NK-92 treated with Interleukin-12 subunit alpha and Interleukin-12 subunit beta, amount 100 ng/mL, for 24 hours (cell line): Measurements from ENCODE around the gene EXOC5.

ENCODE experiments used
- DNase-seq: peaks from one replicate; lab custom pipeline; 2025; lab: John Stamatoyannopoulos, UW

EXOC5 gene, protein sequence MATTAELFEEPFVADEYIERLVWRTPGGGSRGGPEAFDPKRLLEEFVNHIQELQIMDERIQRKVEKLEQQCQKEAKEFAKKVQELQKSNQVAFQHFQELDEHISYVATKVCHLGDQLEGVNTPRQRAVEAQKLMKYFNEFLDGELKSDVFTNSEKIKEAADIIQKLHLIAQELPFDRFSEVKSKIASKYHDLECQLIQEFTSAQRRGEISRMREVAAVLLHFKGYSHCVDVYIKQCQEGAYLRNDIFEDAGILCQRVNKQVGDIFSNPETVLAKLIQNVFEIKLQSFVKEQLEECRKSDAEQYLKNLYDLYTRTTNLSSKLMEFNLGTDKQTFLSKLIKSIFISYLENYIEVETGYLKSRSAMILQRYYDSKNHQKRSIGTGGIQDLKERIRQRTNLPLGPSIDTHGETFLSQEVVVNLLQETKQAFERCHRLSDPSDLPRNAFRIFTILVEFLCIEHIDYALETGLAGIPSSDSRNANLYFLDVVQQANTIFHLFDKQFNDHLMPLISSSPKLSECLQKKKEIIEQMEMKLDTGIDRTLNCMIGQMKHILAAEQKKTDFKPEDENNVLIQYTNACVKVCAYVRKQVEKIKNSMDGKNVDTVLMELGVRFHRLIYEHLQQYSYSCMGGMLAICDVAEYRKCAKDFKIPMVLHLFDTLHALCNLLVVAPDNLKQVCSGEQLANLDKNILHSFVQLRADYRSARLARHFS

DNA sequence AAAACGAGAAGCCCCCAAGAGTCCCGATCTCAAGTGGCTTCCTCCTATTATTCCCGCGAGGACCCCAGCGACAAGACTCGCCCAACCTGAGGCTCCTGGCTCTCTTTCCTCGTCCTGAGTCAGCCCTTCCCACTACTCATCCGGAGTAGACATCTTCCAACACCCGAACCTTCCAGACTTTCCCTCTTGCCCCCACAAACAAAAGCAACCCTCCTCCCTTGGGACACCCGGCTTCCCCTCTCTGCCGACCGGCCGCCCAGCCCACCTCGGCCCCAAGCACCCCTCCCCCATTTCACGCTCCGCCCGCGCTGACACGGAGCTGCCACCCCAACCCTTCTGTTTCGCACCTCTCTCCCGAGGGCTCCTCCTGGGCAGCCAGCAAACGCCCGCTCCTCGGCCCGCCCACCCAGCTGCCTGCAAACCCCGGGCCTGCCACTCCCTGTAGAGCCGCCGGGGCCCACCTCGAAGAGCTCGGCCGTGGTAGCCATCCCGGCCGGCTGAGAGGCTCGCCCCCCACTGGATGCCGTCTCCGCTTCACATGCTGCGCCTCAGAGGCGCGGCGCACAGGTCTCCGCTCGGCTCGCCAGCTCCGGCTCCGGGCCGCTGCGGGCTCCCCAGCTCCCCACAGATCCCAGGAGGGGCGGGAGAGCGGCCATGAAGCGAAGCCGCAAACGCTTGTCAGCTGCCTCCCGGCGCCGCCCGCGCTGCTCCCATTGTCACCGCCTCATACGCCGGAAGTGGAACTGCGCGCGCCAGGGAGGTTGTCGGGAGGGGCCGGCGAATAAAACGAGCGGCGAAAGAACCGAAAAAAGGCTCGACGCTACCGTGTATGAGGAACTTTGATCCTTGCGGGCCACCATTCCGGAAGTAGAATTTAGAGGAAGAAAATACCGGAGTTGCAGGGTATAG lies at the start of gene EXOC5, which contains the start of gene AP5M1:
Gene EXOC5 (minus strand): TSS at position 745 of the 909 bp plus-strand sequence. CDS start 257 bp downstream, at position 488.
Gene AP5M1 (plus strand): TSS at position 811 of the 909 bp plus-strand sequence. CDS start 344 bp downstream, outside the sequence.
- peak; percentile 86 for DNase-seq

DNA sequence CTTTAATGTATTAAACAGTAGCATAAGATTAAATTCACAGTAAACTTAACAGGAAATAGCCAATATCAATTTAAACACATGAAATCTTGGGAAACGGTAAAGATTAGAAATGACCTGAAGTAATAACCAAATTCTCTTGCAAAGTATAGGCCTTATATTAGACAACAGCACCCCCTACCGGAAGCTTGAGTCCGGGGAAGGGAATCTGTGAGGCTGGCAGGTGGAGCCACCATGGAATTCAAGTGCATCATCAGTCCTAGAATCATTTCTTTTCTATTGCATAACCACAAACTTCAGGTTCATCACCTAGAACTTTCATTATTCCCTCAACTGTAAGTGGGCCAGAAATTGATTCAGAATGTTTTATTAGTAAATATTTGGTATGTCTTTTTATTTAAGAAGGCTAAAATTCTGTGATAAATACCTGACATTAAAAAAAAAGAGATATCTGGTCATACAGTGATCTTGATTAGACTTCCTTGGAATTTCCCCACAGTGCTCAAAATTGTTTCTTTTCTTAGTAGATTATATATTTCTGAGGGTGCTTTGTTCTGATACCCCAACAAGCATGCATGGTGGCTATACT lies 48.6 kb upstream of the EXOC5 start:
- peak; percentile 39 for DNase-seq

DNA sequence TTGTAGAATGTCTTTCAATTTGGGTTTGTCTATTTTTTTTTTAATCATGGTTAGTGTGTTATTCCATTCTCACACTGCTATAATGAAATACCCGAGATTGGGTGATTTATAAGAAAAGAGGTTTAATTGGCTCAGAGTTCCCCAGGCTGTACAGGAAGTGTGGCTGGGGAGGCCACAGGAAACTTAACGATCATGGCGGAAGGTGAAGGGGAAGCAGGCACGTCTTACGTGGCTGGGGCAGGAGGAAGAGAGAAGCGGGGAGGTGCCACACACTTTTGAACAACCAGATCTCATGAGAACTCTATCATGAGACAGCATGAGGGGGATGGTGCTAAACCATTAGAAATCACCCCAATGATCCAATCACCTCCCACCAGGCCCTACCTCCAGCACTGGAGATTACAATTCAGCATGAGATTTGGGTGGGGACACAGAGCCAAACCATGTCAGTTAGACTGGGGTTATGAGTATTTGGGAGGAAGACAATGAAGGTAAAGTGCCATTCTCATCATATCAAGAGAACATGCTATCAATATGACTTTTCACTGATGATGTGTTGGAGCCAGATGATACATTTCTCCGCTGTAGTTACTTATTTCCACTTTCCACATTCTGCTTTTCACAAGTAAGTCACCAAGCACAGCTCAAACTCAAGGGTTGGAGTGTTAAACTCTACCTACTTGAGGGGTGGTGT lies 45.8 kb upstream of the EXOC5 start:
- DNase-seq = no peak

DNA sequence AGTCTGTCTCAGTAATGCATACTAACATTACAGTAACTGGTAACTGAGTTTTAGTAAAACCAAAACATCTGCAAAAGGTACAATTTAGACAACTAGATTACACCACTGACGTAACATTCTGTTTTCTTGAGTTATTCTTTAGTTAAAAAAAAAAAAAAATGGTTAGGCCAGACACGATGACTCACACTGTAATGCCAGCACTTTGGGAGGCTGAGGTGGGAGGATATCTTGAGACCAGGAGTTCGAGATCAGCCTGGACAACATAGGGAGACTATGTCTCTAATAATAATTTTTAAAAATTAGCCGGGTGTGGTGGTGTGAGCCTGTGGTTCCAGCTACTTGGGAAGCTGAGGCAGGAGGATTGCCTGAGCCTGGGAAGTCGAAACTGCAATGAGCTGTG lies 34.2 kb upstream of the EXOC5 start:
- DNase-seq = no peak

DNA sequence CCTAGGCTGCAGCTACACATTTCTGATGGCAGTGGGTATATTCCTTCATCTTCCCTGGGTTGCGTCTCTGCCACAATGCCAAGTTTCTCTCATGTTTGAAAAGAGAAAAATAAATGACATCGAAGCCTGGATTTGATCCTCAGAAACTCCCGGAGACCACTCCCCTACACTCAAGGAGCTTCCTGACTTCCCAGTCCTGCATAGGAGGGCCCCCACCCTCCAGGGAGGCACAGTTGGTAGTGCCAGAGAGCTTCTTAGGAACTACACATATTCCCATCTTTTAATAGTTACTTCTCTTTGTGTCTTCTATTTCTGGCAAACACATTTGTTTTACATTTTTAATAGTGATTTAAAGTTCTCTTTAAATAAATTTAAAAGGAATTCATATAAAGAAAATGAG lies 30.8 kb upstream of the EXOC5 start:
- no peak for DNase-seq

DNA sequence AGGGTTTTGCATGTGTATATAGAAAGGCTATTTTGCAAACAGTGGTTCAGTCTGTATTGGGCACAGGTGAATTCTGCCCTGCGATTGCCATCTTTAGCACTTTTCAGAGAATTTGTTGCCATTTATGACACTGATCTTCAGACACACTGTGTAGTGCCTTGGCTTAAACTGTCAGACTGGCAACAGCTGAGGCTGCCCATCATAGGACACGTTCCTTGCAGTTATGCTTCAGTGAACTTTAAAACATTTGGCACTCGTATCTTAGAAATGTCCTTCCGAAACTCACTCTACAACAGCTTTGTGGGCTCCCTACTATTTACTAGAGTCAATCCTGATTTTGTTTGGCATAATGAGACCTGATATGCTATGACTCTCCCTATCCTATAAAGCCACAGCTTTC lies 29.1 kb upstream of the EXOC5 start:
- no peak for DNase-seq

DNA sequence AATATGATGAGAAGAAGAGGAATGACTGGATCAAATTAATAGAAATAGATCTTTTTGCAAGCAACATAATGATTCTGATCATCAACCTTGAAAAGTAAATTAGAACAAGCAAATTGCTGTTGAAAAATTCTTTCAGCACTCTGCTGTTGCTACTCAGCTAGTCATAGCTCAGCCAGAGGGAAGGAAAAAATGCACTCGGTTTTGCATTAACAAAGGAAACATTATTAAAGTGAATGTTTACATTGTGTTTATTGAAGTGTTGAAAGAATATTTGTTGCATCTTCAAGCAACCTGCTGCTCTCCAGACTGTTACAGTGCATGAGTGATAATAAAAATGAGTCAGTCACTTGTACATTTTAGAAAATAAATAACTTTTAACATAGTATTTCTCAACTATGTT lies 26.5 kb upstream of the EXOC5 start:
- DNase-seq = no peak

DNA sequence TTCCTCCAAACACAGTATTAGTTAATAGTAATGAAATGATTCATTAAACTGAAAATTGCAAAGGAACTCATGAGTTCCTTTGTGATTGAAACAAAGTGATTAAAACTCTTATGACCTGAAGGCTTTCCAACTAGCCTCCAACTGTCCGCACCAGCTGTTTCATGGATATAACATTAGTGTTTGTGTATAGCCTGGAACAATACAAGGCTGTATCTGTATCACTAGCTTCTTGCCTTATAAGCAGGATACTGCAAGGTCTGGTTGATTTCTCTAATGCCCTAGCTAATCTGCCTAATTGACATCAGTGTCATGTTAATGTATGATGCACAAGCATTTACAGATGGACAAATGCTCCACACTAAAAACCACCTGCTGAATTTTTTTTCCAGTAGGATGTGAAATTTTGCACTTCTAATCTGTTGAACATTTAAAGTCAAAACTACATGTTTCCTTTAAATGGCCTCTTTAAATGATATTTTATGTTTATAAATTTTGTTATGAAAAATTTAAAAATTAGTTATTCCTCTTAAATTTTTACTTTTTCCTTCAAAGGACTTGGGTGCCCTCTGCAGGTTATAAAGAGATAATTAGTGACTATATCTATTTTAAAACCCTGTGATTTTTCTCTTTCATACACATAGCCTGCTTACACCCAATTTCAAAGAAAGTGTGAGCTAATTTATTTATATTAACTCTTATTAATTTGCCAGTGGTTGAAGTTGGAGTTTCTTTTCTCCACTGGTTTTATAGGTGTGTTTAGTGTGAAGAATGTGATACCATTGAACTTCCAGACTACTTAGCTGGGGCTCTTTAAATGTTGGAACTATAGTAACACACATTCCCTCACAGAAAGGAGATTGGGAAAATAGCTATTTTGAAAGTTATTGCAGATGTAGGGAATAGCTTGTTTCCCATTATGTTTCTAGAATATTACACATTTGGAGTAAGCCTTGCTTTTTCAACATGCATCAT lies 25.4 kb upstream of the EXOC5 start:
- DNase-seq = no peak

DNA sequence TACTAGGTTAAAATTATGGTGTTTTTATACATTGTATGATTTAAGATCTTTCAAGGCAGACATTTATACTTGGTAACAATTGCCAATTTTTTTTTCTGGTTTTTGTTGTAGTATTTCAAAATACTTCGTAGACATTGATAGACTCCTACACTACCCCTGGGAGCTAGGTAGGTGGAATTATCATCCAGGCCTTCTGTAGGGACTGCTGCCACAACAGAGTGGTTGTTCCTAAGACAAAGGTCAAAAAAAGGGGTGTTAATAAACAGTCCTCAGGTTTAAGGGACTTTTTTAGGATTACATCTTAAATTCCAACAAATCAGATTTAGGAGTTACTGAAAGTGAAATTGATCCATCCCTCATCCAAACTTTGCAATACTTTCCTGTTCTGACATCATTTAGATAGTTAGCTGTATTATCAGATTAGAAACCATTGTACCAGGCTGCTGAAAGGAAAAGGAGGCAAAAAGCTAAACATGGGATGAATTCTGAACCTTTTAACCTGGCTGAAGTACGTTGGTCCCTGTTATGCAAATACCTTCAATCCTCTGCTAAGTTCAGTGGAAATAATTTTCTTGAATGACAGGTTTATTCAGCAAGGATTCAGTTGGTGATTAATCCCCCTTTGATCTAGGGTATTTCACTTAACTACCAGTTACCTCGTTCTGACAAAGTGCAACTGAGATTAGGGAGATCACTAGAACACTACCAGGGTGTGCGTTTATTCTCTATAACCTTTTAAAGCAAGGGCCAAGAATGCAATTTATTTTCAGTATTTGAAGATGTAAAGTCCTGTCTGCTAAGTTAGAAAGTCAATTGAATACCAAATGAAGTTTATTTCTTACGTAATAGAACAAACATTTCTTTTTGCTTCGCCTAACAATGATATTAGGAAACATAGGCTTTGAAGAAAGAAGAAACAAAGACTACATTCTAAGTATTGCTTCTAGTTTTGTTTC lies 23.3 kb upstream of the EXOC5 start:
- no peak for DNase-seq

DNA sequence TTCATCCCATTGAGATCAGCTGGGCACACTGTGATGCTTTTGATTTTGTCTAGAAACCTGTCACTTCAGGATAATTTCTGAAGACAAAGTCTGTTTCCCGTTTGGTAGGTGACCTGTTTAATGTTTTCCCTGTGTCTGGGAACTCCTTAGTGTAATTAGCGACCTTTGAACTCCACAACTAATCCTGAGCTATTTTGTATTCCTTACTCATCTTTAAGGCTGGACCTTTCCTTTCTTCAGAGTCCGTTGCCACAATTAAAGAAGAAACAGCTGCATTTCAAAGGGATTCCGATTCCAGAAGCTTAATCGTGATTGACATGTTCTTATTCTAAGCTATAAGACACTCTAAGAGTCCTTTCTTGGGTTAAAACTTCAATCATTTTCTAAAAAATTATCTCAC lies 22.0 kb upstream of the EXOC5 start:
- no peak for DNase-seq

DNA sequence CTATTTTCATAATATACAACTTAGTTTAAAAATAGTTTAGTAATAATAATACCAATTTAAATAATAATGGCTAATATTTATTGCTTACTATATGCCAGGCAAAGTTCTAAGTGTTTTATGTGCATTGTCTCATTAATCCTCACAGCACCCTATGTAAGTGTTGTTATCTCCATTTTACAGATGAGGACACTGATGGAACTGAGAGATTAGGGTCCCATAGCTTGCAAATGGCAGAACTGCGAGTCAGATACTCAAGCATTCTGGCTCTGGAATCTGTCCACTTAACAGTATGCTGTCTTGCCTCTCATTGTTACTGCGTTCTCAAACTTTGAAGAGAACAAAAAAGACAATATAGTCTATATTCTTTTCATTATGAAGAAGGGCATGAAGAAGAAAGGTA lies 19.0 kb upstream of the EXOC5 start:
- DNase-seq = no peak

DNA sequence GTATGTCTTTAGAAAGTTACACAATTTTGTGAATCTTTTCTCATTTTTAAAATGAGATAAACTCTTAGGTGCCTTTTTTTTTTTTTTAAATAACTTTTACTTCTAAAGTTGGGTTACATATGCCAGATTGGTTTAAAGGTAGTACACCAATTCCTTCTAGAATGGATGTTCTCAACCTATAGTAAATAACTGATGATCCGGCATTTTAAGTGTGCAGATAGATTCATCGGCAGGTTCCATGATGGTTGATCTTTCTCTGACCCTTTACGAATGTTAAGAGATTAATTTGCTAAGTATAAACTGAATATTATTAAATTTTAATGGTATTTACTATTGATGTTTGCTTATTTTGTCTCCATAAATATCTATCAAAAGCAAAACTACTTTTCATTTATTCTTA lies 8.4 kb upstream of the EXOC5 start:
- DNase-seq = no peak

DNA sequence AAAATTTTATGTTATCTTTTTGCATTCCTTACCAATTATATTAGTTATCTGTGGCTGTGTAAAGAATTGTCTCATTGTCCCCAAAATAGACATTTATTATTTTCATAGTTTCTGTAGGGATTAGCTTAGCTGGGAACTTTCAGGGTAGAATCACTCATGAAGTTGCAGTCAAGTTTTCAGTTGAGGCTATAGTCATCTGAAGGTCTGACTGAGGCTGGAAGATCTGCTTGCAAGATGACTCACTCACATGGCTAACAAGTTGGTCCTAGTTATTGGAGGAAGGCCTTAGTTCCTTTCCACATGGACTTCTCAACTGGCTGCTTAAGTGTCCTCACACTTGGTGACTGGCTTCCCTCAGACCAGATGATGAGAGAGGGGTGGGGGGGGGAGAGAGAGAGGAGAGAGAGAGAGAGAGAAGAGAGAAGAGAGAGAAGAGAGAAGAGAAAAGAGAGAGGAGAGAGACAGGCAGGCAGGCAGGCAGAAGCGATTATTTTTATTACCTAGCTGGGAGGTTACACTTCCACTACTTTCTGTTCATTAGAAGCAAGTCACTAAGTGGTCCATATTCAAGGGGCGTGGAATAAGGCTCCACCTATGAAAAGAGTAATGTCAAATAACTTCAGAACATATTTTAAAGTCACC lies 6.4 kb upstream of the EXOC5 start:
- DNase-seq = no peak

DNA sequence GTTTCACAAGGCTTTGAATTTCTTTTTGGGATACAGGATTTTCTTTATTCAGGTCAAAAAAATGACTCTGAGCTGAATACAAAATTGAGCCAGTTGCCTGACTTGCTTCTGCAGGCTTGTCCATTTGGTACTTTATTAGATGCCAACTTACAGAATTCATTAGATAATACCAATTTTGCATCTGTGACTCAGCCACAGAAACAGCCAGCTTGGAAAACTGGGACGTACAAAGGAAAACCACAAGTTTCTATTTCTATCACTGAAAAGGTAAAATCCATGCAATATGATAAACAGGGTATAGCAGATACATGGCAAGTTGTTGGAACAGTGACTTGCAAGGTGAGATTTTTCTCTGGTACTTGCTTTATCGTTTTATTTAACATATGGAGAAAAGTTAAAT lies 5.8 kb upstream of the EXOC5 start:
- no peak for DNase-seq

DNA sequence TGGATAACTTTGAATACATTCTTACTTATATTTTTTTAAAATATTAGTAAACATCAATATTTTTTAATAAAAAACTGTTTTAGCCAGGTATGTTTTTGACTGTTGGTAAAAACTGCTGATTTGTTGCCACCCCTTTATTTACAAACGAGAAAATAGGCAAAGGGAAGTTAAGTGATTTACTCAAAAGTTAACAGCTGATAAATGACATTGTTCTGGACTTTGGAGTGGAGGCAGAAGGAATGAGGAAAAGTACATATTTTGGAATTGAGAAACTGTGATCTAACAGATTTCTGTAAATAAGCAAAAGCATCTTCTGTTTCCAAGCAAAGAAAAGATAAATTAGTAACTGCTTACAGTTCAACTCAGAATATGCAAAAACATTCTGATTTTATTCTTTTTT lies 4.5 kb upstream of the EXOC5 start:
- DNase-seq = no peak

DNA sequence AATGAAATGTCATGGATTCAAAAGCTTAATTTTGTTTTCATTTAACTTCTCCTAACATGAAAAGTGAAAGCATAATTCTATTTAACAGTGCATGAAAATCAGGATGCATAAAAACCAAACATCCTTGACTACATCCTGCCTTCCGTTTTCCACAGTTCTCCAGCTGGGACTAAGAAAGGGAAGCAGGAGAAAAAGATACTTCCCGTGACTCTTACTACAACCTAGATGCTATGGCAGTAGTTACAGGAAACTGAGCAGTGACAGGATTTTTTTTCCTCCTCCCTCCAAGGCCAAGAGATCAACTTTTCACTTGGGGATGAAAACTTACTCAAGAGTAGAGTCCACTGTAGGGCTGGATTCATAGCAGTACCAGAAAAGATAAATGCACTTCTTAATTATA lies 2.6 kb downstream of the EXOC5 start:
- no peak for DNase-seq

DNA sequence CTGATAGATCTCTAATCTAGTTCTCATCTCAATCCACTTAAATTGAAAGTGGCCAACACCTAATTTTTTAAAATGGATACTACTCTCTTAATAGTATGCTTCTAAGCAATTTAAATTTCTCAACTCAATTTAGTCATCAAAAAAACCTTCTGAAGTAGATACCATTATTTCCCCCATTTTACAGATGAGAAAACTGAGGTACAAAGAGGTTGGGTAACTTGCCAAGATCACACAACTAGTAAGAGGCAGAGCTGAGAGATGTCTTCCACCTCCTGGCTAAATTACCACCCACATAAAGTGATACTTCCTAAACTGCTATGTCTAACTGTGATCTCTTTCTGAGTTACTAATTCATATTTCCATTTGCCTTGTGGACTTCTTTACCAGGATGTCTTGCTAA lies 6.6 kb downstream of the EXOC5 start:
- DNase-seq = no peak

DNA sequence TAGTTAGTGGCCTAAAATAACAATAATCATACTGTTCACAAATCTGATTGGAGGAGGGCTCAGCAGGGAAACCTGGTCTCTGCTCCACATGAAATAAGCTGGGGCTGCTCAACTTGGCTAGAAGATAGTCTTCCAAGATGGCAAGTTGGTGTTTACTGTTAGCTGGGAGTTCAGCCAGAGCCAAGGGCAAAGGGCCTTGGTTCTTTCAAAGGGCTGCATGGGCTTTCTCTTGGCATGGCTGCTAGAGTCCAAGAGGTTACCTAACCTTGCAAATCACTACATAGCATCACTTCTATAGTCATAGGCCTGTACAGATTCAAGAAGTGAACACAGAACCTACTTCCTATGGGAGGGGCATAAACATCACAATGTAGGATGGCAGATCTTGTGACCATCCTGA lies 7.1 kb downstream of the EXOC5 start:
- no peak for DNase-seq

DNA sequence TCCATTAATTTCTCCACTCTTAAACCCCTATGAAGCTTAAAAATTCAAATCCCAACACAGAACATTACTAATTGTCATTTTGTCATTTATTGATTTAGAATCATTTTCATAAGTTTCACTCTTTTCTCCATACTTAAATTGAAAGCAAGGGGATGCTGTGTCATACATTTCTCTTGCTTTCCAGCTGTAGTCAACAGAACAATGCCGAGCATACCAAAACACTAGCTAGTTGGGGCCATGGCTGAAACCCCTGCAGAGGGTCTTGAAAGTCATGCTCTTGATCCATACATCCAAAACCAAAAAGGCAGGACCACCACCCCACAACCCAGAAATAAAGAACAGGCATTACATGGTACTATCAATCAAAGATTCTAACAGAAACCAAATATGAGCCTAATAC lies 9.0 kb downstream of the EXOC5 start:
- no peak for DNase-seq
